ENCODE data around the gene PPP3CA. TPM values are rescaled to one million over a fixed set of nuclear protein-coding genes. Genes with fewer than 3 reads are reported as not detected.

The PPP3CA gene
- total RNA-seq, 6 experiments from 2014 or later: 12.1 to 14.5 (median 13.1) TPM

- Histone ChIP-seq H3K4me1 (no peaks in the 10 kb centered on the region), H3K27me3 (no peaks in the 10 kb centered on the region), H3K36me3 (no peaks in the 10 kb centered on the region), H3K27ac (no peak overlapping the region), H3K4me3 (no peak overlapping the region), H3K9me3 (no peaks in the 10 kb centered on the region)
- no peak for DNase-seq
- peak; percentile 36 to 53 (median 44) for ATAC-seq
- TF ChIP-seq, protein P1, sequence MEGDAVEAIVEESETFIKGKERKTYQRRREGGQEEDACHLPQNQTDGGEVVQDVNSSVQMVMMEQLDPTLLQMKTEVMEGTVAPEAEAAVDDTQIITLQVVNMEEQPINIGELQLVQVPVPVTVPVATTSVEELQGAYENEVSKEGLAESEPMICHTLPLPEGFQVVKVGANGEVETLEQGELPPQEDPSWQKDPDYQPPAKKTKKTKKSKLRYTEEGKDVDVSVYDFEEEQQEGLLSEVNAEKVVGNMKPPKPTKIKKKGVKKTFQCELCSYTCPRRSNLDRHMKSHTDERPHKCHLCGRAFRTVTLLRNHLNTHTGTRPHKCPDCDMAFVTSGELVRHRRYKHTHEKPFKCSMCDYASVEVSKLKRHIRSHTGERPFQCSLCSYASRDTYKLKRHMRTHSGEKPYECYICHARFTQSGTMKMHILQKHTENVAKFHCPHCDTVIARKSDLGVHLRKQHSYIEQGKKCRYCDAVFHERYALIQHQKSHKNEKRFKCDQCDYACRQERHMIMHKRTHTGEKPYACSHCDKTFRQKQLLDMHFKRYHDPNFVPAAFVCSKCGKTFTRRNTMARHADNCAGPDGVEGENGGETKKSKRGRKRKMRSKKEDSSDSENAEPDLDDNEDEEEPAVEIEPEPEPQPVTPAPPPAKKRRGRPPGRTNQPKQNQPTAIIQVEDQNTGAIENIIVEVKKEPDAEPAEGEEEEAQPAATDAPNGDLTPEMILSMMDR (IDR thresholded peaks at IDR 0.05): no peak
- 38% methylated on average over 2 of the region's 3 CpGs for WGBS (ENCODE audit: insufficient coverage, low coverage, low lambda C conversion rate, missing lambda C conversion rate)
- intact Hi-C loops (cut with DNase I): no loop called here
Measured at GRCh38 chr4:101205916-101206315, 141.4 kb downstream of the PPP3CA start.

DNA sequence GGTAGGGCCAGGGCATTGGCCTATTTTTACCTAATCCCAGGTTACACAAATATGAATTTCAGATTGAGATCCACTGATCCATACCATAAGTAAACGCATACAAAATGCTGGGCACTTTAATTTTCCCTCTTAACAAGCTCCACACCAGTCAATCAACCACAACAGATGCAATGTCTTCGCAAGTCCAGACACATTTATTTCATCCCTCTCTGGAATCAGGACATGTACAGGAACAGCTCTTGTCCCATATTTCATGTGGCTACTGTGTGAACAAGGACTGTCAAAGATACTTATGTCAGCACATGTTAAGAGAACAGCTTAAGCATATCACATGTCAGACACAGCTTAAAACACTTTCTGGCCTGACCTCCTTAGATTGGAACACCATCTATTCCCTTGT is 145.9 kb downstream of the PPP3CA start:
- TF ChIP-seq POLR2A (IDR thresholded peaks at IDR 0.05): no peak
- TF ChIP-seq, protein P1 (IDR thresholded peaks at IDR 0.05): no peak
- Histone ChIP-seq H3K27ac (no peak overlapping the region), H3K36me3 (no peaks in the 10 kb centered on the region), H3K27me3 (no peaks in the 10 kb centered on the region), H3K4me1 (peaks cover 0 to 28% (median 15%) of the 10 kb centered on the region in 4 donors), H3K9me3 (no peaks in the 10 kb centered on the region), H3K4me3 (no peak overlapping the region)
- 45% methylated on average over 2 of the region's 2 CpGs for WGBS (ENCODE audit: insufficient coverage, low coverage, low lambda C conversion rate, missing lambda C conversion rate)
- intact Hi-C loops (cut with DNase I): no loop called here
- no peak for DNase-seq
- ATAC-seq: no peak

DNA sequence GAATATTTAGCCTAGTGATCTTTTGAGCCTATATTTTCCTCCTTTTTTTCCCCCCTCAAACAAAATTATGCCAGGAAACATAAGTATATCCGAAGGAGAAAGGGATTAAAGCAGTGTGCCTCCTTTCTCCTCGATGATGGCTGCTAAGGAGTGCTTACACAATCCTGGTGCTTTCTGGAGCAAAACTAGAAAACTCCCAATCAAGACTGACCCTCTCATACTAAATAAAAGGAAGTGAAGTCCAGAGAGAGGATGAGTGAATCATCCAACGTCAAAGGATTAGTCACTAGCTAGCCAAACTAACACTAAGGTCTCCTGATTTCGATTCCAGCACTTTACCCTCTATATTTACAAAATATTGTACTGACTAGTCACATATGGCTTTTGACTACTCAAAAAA is 146.8 kb downstream of the PPP3CA start:
- H3K4me3 ChIP-seq: no peak overlapping the region
- no peaks in the 10 kb centered on the region for H3K27me3 ChIP-seq
- H3K4me1 ChIP-seq: peaks cover 0 to 28% (median 15%) of the 10 kb centered on the region in 4 donors
- 30% methylated on average over 4 of the region's 4 CpGs for WGBS (ENCODE audit: insufficient coverage, low coverage, low lambda C conversion rate, missing lambda C conversion rate)
- TF ChIP-seq, protein P1 (IDR thresholded peaks at IDR 0.05): no peak
- no peak for TF ChIP-seq POLR2A (IDR thresholded peaks at IDR 0.05)
- no peak for DNase-seq
- no peaks in the 10 kb centered on the region for H3K36me3 ChIP-seq
- peak in 3 of 4 donors; percentile 23 to 82 (median 67) for ATAC-seq
- no peak overlapping the region for H3K27ac ChIP-seq
- intact Hi-C loops (cut with DNase I): no loop called here
- no peaks in the 10 kb centered on the region for H3K9me3 ChIP-seq

DNA sequence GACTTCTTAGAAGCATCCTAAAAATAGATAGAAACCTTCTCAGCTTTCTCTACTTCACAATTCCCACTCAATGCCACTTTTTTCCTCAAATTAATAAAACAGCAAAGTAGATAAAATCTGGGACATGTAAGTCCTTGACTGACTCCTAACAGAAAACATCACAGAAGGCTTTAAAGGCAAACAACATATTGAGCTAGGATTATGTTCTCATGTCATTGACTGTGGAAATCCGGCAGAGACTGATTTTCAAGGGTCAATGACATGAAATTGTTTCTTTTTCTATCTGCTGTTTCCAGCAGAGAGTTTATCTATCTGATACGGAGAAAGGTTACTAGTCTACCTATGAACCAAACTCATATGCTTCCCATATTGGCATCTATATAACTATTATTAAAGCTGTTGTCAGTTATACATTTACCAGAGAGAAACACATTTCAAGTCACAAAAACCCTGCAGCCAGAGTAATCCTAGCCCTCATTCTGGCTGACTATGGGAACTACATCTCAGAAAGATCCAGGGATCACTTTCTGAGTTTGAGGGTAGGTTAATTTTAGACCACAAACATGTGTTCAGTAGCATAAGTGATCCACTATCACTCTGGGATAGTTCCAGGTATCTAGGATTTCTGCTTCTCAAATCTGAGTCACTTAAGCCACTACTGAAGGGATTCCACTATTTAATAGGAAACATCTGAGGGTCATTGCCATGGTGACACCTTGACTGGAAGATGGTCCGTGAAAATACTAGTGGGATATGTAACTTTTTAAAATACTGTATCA is 147.6 kb downstream of the PPP3CA start:
- ATAC-seq: peak; percentile 46 to 66 (median 61)
- intact Hi-C loops (cut with DNase I): no loop called here
- H3K4me3 ChIP-seq: no peak overlapping the region
- WGBS (ENCODE audit: insufficient coverage, low coverage, low lambda C conversion rate, missing lambda C conversion rate): 37% methylated on average over 3 of the region's 3 CpGs
- TF ChIP-seq, protein P1 (IDR thresholded peaks at IDR 0.05): no peak
- no peak for TF ChIP-seq POLR2A (IDR thresholded peaks at IDR 0.05)
- H3K9me3 ChIP-seq: no peaks in the 10 kb centered on the region
- peaks cover 0 to 28% (median 15%) of the 10 kb centered on the region in 4 donors for H3K4me1 ChIP-seq
- no peak for DNase-seq
- H3K36me3 ChIP-seq: no peaks in the 10 kb centered on the region
- peak overlapping the region in 1 of 3 donors; percentile 13 for H3K27ac ChIP-seq
- no peaks in the 10 kb centered on the region for H3K27me3 ChIP-seq

Data from right lobe of liver (tissue), 6 donors.